Measurements from ENCODE around the gene NSD1. TPM values are rescaled to one million over a fixed set of nuclear protein-coding genes. Genes with fewer than 3 reads are reported as not detected.

Gene NSD1
- total and polyA plus RNA-seq, 9 of the 15 experiments (the other 6 are each of a cell fraction or from before 2014, with no cell fraction given): 3.8 to 51.0 (median 24.7) TPM

DNA sequence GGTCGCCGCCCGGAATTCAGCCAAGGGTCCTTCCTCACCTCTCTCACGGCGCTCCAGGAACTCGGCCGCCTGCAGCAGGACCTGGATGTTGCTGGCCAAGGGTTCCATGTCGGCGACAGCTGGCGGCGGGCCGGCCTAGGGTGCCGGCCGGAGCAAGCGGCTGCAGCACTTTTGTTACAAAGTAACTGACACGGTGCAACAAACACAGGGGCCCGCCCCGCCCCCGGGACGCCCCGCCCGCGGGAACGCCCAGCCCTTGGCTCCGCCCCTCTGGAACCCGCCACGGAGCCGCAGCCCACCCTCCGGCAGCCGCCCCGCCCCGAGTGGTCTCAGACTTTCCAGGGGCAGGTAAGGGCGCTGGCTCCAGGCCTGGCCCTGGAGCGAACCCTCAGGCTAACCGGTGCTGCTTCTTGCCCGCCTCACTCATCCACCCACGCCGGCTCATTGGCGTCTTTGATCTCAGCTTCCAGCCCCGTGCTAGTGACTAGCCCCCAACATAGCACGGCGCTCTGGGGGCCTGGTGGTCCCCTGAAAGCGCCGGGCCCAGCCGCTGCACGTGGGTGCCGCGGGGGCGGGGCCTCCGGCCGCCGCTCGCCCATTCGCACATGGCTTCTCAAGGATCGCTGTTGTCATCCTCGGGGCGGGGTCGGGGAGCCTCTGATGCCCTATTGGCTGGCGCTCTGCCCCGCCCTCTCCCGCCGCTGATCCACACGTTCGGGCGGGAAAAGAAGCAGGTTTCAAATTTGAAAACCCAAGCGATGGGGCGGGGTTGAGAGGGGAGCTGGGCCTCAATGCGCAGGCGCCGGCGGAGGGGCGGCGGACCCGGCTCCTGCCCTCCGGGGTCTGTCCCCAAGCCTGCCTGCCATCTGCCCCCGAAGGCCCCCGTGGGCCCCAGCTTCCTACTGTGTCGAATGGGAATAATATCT is 178.4 kb downstream of the NSD1 start, which contains the start of gene MXD3 (continued):
- TF ChIP-seq ZNF407 (IDR thresholded peaks at IDR 0.05; ENCODE audit: low read depth) (no peak), NFIC (IDR thresholded peaks at IDR 0.05) (no peak; the same call in 1 of the 2 replicates), E2F3 (CRISPR knock-in tag; IDR thresholded peaks at IDR 0.05) (peak; percentile 92), SMARCB1 (IDR thresholded peaks at IDR 0.05; ENCODE audit: insufficient read length, low read depth) (no peak), ZKSCAN1 (IDR thresholded peaks at IDR 0.05; ENCODE audit: low read depth, low read length) (no peak), RBM34 (IDR thresholded peaks at IDR 0.05; ENCODE audit: borderline replicate concordance, insufficient read depth, low read length) (no peak), GATA2 (CRISPR knock-in tag; IDR thresholded peaks at IDR 0.05) (no peak), ETV6 (IDR thresholded peaks at IDR 0.05; ENCODE audit: borderline replicate concordance in 1 of 2, low read depth in 2 of 2, low read length in 1 of 2) (no peak), ETV6 (CRISPR knock-in tag; IDR thresholded peaks at IDR 0.05; ENCODE audit: borderline replicate concordance) (no peak), RBM22 (IDR thresholded peaks at IDR 0.05; ENCODE audit: low read depth, low read length, poor library complexity, severe bottlenecking) (peak; percentile 63), PCBP2 (IDR thresholded peaks at IDR 0.05; ENCODE audit: low read depth, low read length, poor library complexity, severe bottlenecking) (no peak), KDM4B (IDR thresholded peaks at IDR 0.05; ENCODE audit: borderline replicate concordance in 2 of 2, low read depth in 1 of 2) (no peak), SRSF7 (optimal IDR thresholded peaks at IDR 0.05; ENCODE audit: low read depth, low read length) (no peak), ZNF57 (CRISPR knock-in tag; IDR thresholded peaks at IDR 0.05) (no peak)
- TF ChIP-seq, protein P1, sequence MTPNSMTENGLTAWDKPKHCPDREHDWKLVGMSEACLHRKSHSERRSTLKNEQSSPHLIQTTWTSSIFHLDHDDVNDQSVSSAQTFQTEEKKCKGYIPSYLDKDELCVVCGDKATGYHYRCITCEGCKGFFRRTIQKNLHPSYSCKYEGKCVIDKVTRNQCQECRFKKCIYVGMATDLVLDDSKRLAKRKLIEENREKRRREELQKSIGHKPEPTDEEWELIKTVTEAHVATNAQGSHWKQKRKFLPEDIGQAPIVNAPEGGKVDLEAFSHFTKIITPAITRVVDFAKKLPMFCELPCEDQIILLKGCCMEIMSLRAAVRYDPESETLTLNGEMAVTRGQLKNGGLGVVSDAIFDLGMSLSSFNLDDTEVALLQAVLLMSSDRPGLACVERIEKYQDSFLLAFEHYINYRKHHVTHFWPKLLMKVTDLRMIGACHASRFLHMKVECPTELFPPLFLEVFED (CRISPR knock-in tag; conservative IDR thresholded peaks at IDR 0.05): no peak
- TF ChIP-seq, protein P2, sequence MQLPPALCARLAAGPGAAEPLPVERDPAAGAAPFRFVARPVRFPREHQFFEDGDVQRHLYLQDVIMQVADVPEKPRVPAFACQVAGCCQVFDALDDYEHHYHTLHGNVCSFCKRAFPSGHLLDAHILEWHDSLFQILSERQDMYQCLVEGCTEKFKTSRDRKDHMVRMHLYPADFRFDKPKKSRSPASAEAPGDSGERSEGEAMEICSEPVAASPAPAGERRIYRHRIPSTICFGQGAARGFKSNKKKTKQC (CRISPR knock-in tag; IDR thresholded peaks at IDR 0.05): peak; percentile 60; the same call in 1 of the 2 replicates

Measured in K562 (cell line).